PC-3 (cell line): ENCODE measurements around the gene SLC25A25. TPM values are rescaled to one million over a fixed set of nuclear protein-coding genes. Genes with fewer than 3 reads are reported as not detected.

Source experiments
- ATAC-seq: fragments of 200-7000 bp; cut with Tn5 transposase; 2 replicates; pipeline ENCODE4 v1.9.1; 2020; ENCODE audit warnings: mild to moderate bottlenecking, moderate library complexity
- BruUV-seq: library from RNA; stranded (reverse); fragments of 400-500 nt; replicated peaks from 2 replicates; lab custom pipeline; 2021; lab: Mats Ljungman, UMichigan
- CTCF ChIA-PET: fragments of 300-600 bp; sonication (Branson Sonifier 250); formaldehyde crosslinking; loops from one replicate; lab custom pipeline; 2022; ENCODE audit warnings: antibody characterized with exemption; lab: Charles Lee
- POLR2A ChIA-PET: fragments of 300-600 bp; sonication (Branson Sonifier 250); formaldehyde crosslinking; loops from one replicate; lab custom pipeline; 2022; ENCODE audit warnings: antibody characterized with exemption; ENCODE audit not compliant: unreplicated experiment; lab: Charles Lee
- DNase-seq: peaks from one replicate; pipeline ENCODE4 v3.0.0-alpha.2; 2015
- H2AFZ ChIP-seq: fragments of 300-600 bp; sonication (generic); 2 replicates; pipeline ENCODE4 v1.6.0; 2016; ENCODE audit warnings: antibody characterized with exemption, low read length
- H3F3A ChIP-seq: fragments of 300-600 bp; sonication (generic); one replicate; pipeline ENCODE4 v1.6.0; 2017; ENCODE audit warnings: antibody characterized with exemption, low read length, control low read depth, mild to moderate bottlenecking; ENCODE audit not compliant: unreplicated experiment
- H3K27ac ChIP-seq: fragments of 300-600 bp; sonication (generic); 2 replicates; pipeline ENCODE4 v1.5.1; 2016; ENCODE audit warnings: mild to moderate bottlenecking, low read length
- H3K27me3 ChIP-seq: fragments of 300-600 bp; sonication (generic); 2 replicates; pipeline ENCODE4 v1.6.1; 2016; ENCODE audit warnings: low read length, mixed read lengths
- H3K36me3 ChIP-seq: fragments of 300-600 bp; sonication (generic); 2 replicates; pipeline ENCODE4 v1.6.1; 2016; ENCODE audit warnings: low read depth, mixed run types, low read length, mixed read lengths
- H3K4me1 ChIP-seq: fragments of 300-600 bp; sonication (generic); 2 replicates; pipeline ENCODE4 v1.5.1; 2016; ENCODE audit warnings: low read length; ENCODE audit not compliant: insufficient read depth
- H3K4me2 ChIP-seq: fragments of 300-600 bp; sonication (generic); 2 replicates; pipeline ENCODE4 v1.6.0; 2016; ENCODE audit warnings: low read length
- H3K4me3 ChIP-seq: fragments of 300-600 bp; sonication (generic); 2 replicates; pipeline ENCODE4 v1.5.1; 2016; ENCODE audit warnings: mild to moderate bottlenecking, low read length, mixed read lengths
- H3K79me2 ChIP-seq: fragments of 300-600 bp; sonication (generic); 2 replicates; pipeline ENCODE4 v1.6.1; 2017; ENCODE audit warnings: low read length, mixed read lengths
- H3K9ac ChIP-seq: fragments of 300-600 bp; sonication (generic); 2 replicates; pipeline ENCODE4 v1.6.0; 2016; ENCODE audit warnings: mild to moderate bottlenecking, low read length
- H3K9me2 ChIP-seq: fragments of 300-600 bp; sonication (generic); replicated peaks from 2 replicates; pipeline ENCODE4 v1.6.1; 2016; ENCODE audit warnings: mixed run types, low read length, mixed read lengths
- H3K9me3 ChIP-seq: fragments of 300-600 bp; sonication (generic); 2 replicates; pipeline ENCODE4 v1.6.1; 2016; ENCODE audit warnings: low read length, mixed read lengths
- H4K20me1 ChIP-seq: fragments of 300-600 bp; sonication (generic); 2 replicates; pipeline ENCODE4 v1.6.1; 2016; ENCODE audit warnings: low read length, mixed read lengths
- EZH2 ChIP-seq: fragments of 300-600 bp; sonication (generic); IDR thresholded peaks from one replicate; pipeline ENCODE4 v1.6.1; 2017; ENCODE audit warnings: antibody characterized with exemption, mild to moderate bottlenecking, low read length; ENCODE audit not compliant: unreplicated experiment
- EZH2phosphoT487 ChIP-seq: fragments of 300-600 bp; sonication (generic); IDR thresholded peaks from 2 replicates; pipeline ENCODE4 v1.6.1; 2018; ENCODE audit warnings: mild to moderate bottlenecking, antibody characterized with exemption, low read length, borderline replicate concordance
- intact Hi-C: fragments of 100-400 bp; cut with micrococcal nuclease; formaldehyde crosslinking; loops from 2 replicates; pipeline ENCODE4 v1.9.0; 2023
- total RNA-seq: library from RNA; depleted of rRNA; stranded (reverse); fragments of >200 nt; gene quantifications from 2 replicates; pipeline ENCODE4 v1.2.3, GENCODE V29; 2014
- TF ChIP-seq, protein P1 (sequence below): fragments of 300-600 bp; sonication (generic); conservative IDR thresholded peaks from 2 replicates; pipeline ENCODE4 v1.5.1; 2017; ENCODE audit warnings: antibody characterized with exemption, low read depth, mild to moderate bottlenecking, low read length

Gene SLC25A25
- total RNA-seq, 1 experiment from 2014 or later = 25.2 TPM

DNA sequence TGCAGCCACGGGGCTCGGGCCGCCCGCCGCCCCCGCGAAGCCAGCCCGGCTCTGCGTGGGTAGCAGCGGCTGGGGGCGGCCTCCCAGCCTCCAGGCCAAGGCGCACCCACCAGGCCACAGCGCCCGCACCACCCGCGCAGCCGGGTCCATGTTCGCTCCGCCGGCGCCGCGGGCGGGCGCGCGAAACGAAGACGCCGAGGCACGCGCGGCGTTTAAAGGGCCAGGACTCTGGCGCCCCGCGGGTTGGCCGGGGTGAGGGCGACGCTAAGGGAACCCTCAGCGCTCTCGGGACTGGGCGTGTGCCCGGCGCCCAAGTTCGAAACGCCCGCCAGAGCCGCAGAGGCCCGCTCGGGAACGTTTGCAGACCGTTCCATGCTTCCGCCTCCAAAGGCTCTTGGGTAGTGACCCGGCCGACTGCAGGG lies 59.5 kb downstream of the SLC25A25 start, which contains the start of gene PTGES2:
TSS of gene PTGES2 (minus strand) at position 162 of the 422 bp plus-strand sequence. CDS start at position 150, 12 bp downstream.
- no TSS peak for BruUV-seq
- H2AFZ ChIP-seq = peak within 1 kb of the TSS; percentile 89
- peaks cover 10% of the 10 kb centered on the region; the same call in 1 of the 2 replicates for H3K4me1 ChIP-seq
- peak within 1 kb of the TSS; percentile 94 for H3K4me2 ChIP-seq
- H3K79me2 ChIP-seq = peaks cover 37% of the 10 kb centered on the region
- ATAC-seq = peak; percentile 68
- H3K9ac ChIP-seq = peak within 1 kb of the TSS; percentile 97
- CTCF ChIA-PET = no interaction called here
- H3K9me3 ChIP-seq = no peaks in the 10 kb centered on the region
- peak within 1 kb of the TSS; percentile 95 for H3K4me3 ChIP-seq
- no peaks in the 10 kb centered on the region for H3K9me2 ChIP-seq
- no peaks in the 10 kb centered on the region for H3F3A ChIP-seq
- intact Hi-C loops = loop anchor here (5.0 kb wide), 1 partner anchor 35 kb away; the partner anchor contains the start of gene BBLN
- DNase-seq = peak; percentile 73
- no peaks in the 10 kb centered on the region for H3K27me3 ChIP-seq
- no peak for TF ChIP-seq EZH2phosphoT487
- TF ChIP-seq, protein P1, sequence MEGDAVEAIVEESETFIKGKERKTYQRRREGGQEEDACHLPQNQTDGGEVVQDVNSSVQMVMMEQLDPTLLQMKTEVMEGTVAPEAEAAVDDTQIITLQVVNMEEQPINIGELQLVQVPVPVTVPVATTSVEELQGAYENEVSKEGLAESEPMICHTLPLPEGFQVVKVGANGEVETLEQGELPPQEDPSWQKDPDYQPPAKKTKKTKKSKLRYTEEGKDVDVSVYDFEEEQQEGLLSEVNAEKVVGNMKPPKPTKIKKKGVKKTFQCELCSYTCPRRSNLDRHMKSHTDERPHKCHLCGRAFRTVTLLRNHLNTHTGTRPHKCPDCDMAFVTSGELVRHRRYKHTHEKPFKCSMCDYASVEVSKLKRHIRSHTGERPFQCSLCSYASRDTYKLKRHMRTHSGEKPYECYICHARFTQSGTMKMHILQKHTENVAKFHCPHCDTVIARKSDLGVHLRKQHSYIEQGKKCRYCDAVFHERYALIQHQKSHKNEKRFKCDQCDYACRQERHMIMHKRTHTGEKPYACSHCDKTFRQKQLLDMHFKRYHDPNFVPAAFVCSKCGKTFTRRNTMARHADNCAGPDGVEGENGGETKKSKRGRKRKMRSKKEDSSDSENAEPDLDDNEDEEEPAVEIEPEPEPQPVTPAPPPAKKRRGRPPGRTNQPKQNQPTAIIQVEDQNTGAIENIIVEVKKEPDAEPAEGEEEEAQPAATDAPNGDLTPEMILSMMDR = no peak
- POLR2A ChIA-PET = interaction anchor here (0.5 kb wide), 1 partner anchor 486 kb away, joined by 4 read pairs; no protein-coding TSS in a partner anchor
- H4K20me1 ChIP-seq = no peaks in the 10 kb centered on the region
- peak within 1 kb of the TSS; percentile 87 for H3K27ac ChIP-seq
- H3K36me3 ChIP-seq = peaks cover 8% of the 10 kb centered on the region; the same call in 1 of the 2 replicates

DNA sequence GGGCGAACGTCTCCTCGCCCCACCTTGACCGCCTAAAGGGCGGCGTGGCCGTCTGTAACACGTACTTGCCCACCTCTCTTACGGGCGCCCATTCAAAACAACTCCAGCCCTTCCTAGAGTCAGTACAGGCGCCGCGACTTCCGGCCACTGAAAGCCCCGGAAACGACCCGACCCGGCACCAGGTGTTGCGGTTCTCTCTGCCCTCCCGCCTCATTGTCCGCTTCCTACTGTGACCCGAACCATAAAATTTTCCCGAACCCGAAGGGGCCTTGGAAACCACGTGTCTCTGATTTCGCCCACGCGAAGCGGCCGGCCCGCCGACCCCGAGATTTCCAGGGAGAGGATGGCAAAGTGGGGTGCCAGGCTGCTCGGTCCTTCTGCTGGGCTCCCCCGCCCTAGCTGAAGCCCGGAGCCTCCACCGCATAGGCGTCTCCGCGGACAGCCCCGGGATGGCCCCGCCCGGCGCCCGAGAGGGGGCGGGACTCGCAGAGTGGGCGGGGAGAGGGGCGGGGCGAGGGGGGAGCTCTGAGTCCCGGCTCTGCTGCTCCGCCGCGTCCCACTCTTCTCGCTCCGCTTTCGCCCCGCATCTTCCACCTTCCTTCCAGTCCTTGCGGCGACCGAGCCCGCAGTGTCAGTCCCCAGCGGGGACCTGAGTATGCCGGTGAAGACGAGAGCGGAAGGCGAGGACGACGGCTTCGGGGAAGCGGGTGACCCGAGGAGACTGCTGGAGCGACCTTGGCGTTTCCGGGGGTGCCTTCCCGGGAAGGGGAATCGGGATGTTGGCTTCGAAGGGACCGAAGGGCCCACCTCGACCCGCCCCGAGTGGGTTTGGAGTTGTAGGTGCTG lies 60.2 kb downstream of the SLC25A25 start:
- TSS peak; percentile 34 for BruUV-seq
- DNase-seq = peak; percentile 82
- intact Hi-C loops = loop anchor here (5.0 kb wide), 1 partner anchor 34 kb away; the partner anchor contains the start of gene BBLN

More for the DNA sequence above, 60.2 kb downstream of the SLC25A25 start:
- Histone ChIP-seq H4K20me1 (no peaks in the 10 kb centered on the region), H3K4me3 (peak overlapping the region; percentile 95), H3K4me2 (peak overlapping the region; percentile 94), H3K36me3 (peaks cover 8% of the 10 kb centered on the region; the same call in 1 of the 2 replicates), H3K27ac (peak overlapping the region; percentile 87), H3K9me2 (no peaks in the 10 kb centered on the region), H3K27me3 (no peaks in the 10 kb centered on the region), H3K9ac (peak overlapping the region; percentile 97), H2AFZ (peak overlapping the region; percentile 89), H3F3A (no peaks in the 10 kb centered on the region), H3K4me1 (peaks cover 10% of the 10 kb centered on the region; the same call in 1 of the 2 replicates), H3K79me2 (peaks cover 37% of the 10 kb centered on the region), H3K9me3 (no peaks in the 10 kb centered on the region)
- TF ChIP-seq EZH2phosphoT487 (no peak), EZH2 (no peak)
- TF ChIP-seq, protein P1 = no peak
- POLR2A ChIA-PET = interaction anchor here (0.5 to 0.6 kb wide), 2 partner anchors 32 to 486 kb away, joined by 4 read pairs; partner anchors contain the start of gene BBLN
- peak; percentile 71 for ATAC-seq
- CTCF ChIA-PET = no interaction called here
